HFFc6 (cell line): ENCODE results near the gene SPOCK1. TPM values are rescaled to one million over a fixed set of nuclear protein-coding genes. Genes with fewer than 3 reads are reported as not detected.
A peak's percentile ranks its signal among the peaks of the same experiment; 100 is the strongest.
"Not testable (repeated sequence)": the region's sequence is repeated elsewhere in the genome, so short reads cannot be mapped to it uniquely, and the experiment has no call there.

Source experiments
- DNase-seq: peaks from one replicate; pipeline ENCODE4 v3.0.0-alpha.2; 2018
- H3K27ac Mint-ChIP-seq: 2 replicates; pipeline ENCODE4 v1.8.0; 2020; ENCODE audit warnings: mild to moderate bottlenecking, mixed read lengths
- H3K27me3 Mint-ChIP-seq: 2 replicates; pipeline ENCODE4 v1.8.0; 2021; ENCODE audit warnings: mild to moderate bottlenecking, moderate library complexity, mixed read lengths; ENCODE audit not compliant: insufficient read depth
- H3K36me3 Mint-ChIP-seq: 2 replicates; pipeline ENCODE4 v1.8.0; 2021; ENCODE audit warnings: low read depth, mixed read lengths
- H3K4me1 Mint-ChIP-seq: 2 replicates; pipeline ENCODE4 v1.8.0; 2020; ENCODE audit warnings: low read depth, mixed read lengths
- H3K4me3 Mint-ChIP-seq: 2 replicates; pipeline ENCODE4 v1.8.0; 2020; ENCODE audit warnings: mild to moderate bottlenecking, moderate library complexity, mixed read lengths
- H3K9me3 Mint-ChIP-seq: 2 replicates; pipeline ENCODE4 v1.8.0; 2020; ENCODE audit warnings: mild to moderate bottlenecking, mixed read lengths
- CTCF ChIP-seq: fragments of 200-600 bp; sonication (generic); IDR thresholded peaks from 2 replicates; pipeline ENCODE4 v1.5.0; 2021; ENCODE audit warnings: antibody characterized with exemption, mild to moderate bottlenecking
- total RNA-seq, 6 experiments: library from RNA; stranded (reverse); fragmentation: NEBNext Ultra II Directional; extraction: Animal tissue kit (Norgen Biotek cat#: 25700); gene quantifications; 2 replicates in 1 of 6; 3 replicates in 5 of 6; pipeline ENCODE4 v1.2.3, GENCODE V29; 2021

Gene SPOCK1
- total RNA-seq, 6 experiments from 2014 or later: 111 to 170 (median 125) TPM

- no peak for DNase-seq
- TF ChIP-seq CTCF: no peak
- Mint-ChIP-seq H3K27ac (no peak overlapping the region), H3K4me1 (peaks cover 13% of the 10 kb centered on the region), H3K4me3 (no peak overlapping the region), H3K9me3 (no peaks in the 10 kb centered on the region), H3K27me3 (no peaks in the 10 kb centered on the region; the same call in 1 of the 2 replicates), H3K36me3 (no peaks in the 10 kb centered on the region)
Measured at GRCh38 chr5:137240285-137240684, 258.8 kb downstream of the SPOCK1 start.

GRCh38 chr5:137236849-137237507 lies 262.1 kb downstream of the SPOCK1 start:
- peaks cover 27% of the 10 kb centered on the region for H3K4me1 Mint-ChIP-seq
- DNase-seq: no peak
- H3K9me3 Mint-ChIP-seq: no peaks in the 10 kb centered on the region
- TF ChIP-seq CTCF: no peak
- no peak overlapping the region for H3K27ac Mint-ChIP-seq
- H3K27me3 Mint-ChIP-seq: no peaks in the 10 kb centered on the region; the same call in 1 of the 2 replicates
- H3K4me3 Mint-ChIP-seq: no peak overlapping the region
- H3K36me3 Mint-ChIP-seq: no peaks in the 10 kb centered on the region

GRCh38 chr5:137236252-137236651 lies 262.9 kb downstream of the SPOCK1 start:
- H3K27ac Mint-ChIP-seq: no peak overlapping the region
- no peak for TF ChIP-seq CTCF
- no peaks in the 10 kb centered on the region for H3K9me3 Mint-ChIP-seq
- H3K4me1 Mint-ChIP-seq: peaks cover 34% of the 10 kb centered on the region
- H3K4me3 Mint-ChIP-seq: no peak overlapping the region
- H3K27me3 Mint-ChIP-seq: no peaks in the 10 kb centered on the region; the same call in 1 of the 2 replicates
- H3K36me3 Mint-ChIP-seq: no peaks in the 10 kb centered on the region
- no peak for DNase-seq

GRCh38 chr5:137234973-137235943 lies 263.9 kb downstream of the SPOCK1 start:
- H3K27ac Mint-ChIP-seq: no peak overlapping the region
- H3K4me3 Mint-ChIP-seq: no peak overlapping the region
- no peaks in the 10 kb centered on the region for H3K36me3 Mint-ChIP-seq

GRCh38 chr5:137233726-137234125 lies 265.4 kb downstream of the SPOCK1 start:
- no peak overlapping the region for H3K4me3 Mint-ChIP-seq
- no peak for DNase-seq
- no peaks in the 10 kb centered on the region; the same call in 1 of the 2 replicates for H3K27me3 Mint-ChIP-seq

More at GRCh38 chr5:137234973-137235943, 263.9 kb downstream of the SPOCK1 start:
- Mint-ChIP-seq H3K4me1 (peaks cover 39% of the 10 kb centered on the region), H3K27me3 (no peaks in the 10 kb centered on the region; the same call in 1 of the 2 replicates), H3K9me3 (no peaks in the 10 kb centered on the region)
- DNase-seq: no peak
- TF ChIP-seq CTCF: peak; percentile 30

GRCh38 chr5:137233304-137233703 lies 265.8 kb downstream of the SPOCK1 start:
- not testable (repeated sequence) for H3K9me3 Mint-ChIP-seq

More at GRCh38 chr5:137233726-137234125, 265.4 kb downstream of the SPOCK1 start:
- Mint-ChIP-seq H3K36me3 (no peaks in the 10 kb centered on the region), H3K9me3 (no peaks in the 10 kb centered on the region), H3K4me1 (peaks cover 39% of the 10 kb centered on the region), H3K27ac (no peak overlapping the region)
- TF ChIP-seq CTCF: no peak

More at GRCh38 chr5:137233304-137233703, 265.8 kb downstream of the SPOCK1 start:
- H3K27ac Mint-ChIP-seq, H3K4me3 Mint-ChIP-seq, H3K36me3 Mint-ChIP-seq, DNase-seq, H3K27me3 Mint-ChIP-seq: not testable (repeated sequence)
- H3K4me1 Mint-ChIP-seq: peaks cover 39% of the 10 kb centered on the region
